Measurements from ENCODE around the gene DUOXA1.
"Not testable (repeated sequence)": the region's sequence is repeated elsewhere in the genome, so short reads cannot be mapped to it uniquely, and the experiment has no call there.

The DUOXA1 gene

DNA sequence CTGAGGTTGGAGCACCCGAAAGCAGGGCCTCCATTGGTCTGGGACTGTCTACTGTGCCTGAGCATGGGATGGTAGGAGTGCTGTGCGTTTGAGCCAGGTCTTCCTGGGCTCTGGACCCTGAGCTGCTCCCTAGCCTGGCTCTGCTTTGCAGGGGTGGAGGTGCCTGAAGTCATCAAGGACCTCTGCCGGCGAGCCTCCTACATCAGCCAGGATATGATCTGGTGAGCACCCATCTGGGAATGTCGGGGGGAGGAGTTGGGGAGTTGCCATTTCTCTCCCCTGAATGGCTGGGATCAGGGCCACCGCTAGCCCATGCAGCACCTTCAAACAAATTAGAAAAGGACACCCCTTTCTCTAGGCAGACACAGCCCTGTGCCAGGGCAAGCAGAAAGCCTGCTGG, 20.8 kb upstream of the DUOXA1 start:
- DNase-seq = no peak

DNA sequence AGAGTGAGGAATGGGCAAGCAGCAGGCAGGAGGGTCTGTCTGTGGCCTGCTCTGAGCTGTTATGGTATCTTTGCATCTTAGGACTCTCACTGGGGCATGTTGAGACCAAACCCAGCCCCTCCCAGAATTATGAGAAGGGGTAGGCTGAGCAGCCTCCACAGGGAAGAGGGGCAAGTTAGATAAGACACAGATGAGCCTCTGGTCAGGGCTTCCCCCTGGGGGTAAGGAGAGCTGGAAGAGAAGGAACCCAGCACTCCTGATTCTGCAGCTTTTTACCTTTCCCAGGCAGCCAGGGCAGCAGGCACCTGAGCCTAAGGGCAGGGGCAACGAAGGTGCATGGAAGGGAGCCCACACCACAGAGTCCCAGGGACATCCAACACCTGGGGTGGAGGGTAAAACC, 19.4 kb upstream of the DUOXA1 start:
- DNase-seq = no peak

- no peak for DNase-seq
Measured at GRCh38 chr15:45148076-45149059, 18.7 kb upstream of the DUOXA1 start.

DNA sequence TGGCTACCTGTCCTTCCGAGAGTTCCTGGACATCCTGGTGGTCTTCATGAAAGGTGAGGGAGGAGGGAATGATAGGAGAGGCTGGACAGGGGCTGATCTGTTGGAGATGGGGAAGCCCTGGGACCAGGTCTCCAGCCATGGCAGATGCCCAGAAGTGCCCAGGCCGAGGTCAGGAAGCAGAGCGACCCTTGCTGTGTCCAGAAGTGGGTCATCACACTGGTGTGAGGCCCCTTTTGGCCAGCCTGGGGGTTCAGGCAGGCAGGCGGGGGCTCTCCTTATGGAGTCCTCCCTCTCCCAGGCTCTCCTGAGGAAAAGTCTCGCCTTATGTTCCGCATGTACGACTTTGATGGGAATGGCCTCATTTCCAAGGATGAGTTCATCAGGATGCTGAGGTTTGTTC, 17.9 kb upstream of the DUOXA1 start:
- no peak for DNase-seq

GRCh38 chr15:45146405-45146804, 16.7 kb upstream of the DUOXA1 start:
- DNase-seq = no peak

GRCh38 chr15:45144775-45145174, 15.1 kb upstream of the DUOXA1 start:
- DNase-seq = no peak

GRCh38 chr15:45143946-45144345, 14.3 kb upstream of the DUOXA1 start:
- no peak for DNase-seq

- DNase-seq = no peak
Measured at GRCh38 chr15:45143056-45143455, 13.4 kb upstream of the DUOXA1 start.

GRCh38 chr15:45141386-45141785, 11.7 kb upstream of the DUOXA1 start:
- no peak for DNase-seq

- DNase-seq = no peak
Measured at GRCh38 chr15:45140557-45141250, 11.0 kb upstream of the DUOXA1 start.

DNA sequence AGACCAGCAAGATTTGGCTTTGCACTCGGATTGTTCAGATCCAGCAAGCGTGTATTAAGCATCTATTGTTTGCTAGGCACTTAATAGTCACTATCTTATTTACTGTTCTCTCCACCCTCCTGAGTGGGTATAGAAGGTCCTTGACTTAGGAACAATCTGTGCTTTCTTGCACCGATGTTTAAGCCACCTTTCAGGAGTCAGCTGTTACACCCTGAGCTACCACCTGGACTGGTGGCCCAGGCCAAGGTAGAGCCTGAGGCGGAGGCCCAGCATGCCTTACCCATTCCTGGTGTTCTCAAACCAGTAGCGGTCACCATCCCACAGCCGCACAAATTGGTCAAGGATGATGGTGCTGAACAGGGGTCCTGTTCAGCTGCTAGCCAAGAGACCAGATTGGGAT, 10.1 kb upstream of the DUOXA1 start:
- DNase-seq = no peak

- DNase-seq = no peak
Measured at GRCh38 chr15:45138814-45139765, 9.4 kb upstream of the DUOXA1 start.

GRCh38 chr15:45137703-45138102, 8.0 kb upstream of the DUOXA1 start:
- DNase-seq = no peak

GRCh38 chr15:45136378-45136764, 6.7 kb upstream of the DUOXA1 start:
- DNase-seq = no peak

GRCh38 chr15:45135705-45136377, 6.2 kb upstream of the DUOXA1 start:
- not testable (repeated sequence) for DNase-seq

DNA sequence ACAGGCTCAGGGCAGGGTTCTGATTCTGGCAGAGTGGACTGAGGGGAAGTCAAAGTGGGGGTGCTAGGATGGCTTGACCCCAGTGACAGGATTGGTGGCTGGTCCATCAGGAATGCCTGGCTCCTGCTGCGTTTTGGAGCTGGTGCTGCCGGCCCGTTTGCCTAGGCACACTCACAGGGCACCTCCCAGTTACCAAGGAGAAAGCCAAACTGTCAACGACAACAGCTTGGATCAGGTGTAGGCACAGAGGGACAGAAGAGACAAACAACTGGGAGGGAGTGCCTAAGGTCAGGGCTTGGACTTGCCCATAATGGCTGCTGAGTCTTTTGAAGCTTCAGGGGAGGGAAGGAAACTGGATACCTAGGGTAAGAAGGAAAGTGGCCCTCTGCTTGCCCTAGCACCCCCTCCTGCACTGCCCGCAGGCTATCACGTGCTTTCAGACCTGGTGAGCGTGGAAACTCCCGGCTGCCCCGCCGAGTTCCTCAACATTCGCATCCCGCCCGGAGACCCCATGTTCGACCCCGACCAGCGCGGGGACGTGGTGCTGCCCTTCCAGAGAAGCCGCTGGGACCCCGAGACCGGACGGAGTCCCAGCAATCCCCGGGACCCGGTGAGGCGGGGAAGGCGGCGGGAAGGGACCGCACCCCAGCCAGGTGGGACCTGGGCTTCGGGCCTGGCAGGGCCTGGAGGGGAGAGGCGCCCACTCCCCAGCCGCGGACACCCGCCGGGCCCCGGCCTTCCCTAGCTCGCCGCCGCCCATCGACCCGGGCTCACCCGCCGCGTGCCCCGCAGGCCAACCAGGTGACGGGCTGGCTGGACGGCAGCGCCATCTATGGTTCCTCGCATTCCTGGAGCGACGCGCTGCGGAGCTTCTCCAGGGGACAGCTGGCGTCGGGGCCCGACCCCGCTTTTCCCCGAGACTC, 5.3 kb upstream of the DUOXA1 start:
- DNase-seq = no peak

DNA sequence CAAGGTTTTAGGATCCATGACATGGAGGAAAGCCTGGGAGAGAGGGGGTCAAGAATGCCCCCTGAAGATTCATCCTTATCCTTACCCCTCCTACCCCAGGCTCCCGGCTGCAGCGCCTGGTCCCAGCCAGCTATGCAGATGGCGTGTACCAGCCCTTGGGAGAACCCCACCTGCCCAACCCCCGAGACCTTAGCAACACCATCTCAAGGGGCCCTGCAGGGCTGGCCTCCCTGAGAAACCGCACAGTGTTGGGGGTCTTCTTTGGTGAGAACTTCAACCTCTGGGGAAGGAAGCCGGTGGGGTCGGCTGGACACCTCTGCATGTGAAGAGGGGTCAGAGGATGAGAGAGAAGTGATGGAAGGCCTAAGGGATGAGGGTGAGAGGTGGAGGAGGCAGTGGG, 4.4 kb upstream of the DUOXA1 start:
- no peak for DNase-seq

DNA sequence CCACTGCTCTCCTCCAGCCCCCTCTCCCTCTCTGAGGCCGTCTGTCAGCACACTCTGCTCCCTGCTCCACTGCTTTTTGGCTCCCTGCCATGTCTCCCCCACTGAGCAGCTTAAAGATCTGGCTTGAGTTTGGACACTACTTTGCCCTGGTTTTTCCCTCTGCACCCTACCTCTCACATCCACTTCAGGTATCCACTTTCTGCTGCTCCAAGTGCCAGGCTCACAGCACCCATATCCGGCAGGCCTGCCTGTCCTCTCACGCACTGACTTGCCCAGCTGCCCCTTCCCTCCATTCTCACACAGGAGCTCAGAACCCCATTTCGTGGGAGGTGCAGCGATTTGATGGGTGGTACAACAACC, 3.9 kb upstream of the DUOXA1 start:
- peak; percentile 49 for DNase-seq

DNA sequence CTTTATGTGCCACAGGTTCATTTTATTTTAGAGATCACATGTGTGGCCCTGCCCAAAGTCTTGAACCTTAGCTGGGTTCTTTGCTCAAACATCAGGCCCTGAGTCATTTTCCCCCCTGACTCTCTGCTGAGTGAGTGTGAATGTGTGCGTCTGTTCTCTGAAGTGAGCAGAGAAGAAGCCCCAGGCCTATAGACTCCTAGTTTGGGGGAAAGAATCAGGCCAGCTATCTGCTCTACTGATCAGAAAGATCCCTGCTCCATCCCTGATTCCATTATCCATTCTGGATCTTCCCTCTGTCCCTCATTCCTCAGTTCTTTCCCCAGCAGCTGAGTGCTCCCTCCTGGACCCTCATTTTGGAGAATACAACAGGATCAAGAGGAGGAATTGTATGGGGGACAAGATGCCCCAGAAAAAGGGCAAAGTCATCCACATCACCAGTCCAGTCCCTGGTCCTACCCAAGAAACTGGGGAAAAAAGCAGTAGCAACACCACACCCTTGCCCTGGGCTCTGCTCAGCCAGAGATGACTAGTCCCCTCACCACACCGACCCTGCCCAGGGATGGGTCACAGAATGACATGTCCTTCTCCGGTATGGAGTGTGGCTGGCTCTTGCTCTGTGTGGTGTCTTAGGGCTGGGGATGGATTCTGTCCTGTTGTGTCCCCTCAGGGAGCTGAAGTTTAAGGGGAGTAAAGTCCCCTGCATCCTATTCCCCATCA, 3.3 kb upstream of the DUOXA1 start:
- DNase-seq = no peak

- DNase-seq = no peak
Measured at GRCh38 chr15:45131510-45131909, 1.8 kb upstream of the DUOXA1 start.

Data from DMS79 (cell line).